ENCODE measurements around the gene TDRD7. TPM values are rescaled to one million over a fixed set of nuclear protein-coding genes. Genes with fewer than 3 reads are reported as not detected.
"Not testable (repeated sequence)": the region's sequence is repeated elsewhere in the genome, so short reads cannot be mapped to it uniquely, and the experiment has no call there.

Gene TDRD7
- total RNA-seq, 1 donor from 2014 or later: 10.6 TPM

DNA sequence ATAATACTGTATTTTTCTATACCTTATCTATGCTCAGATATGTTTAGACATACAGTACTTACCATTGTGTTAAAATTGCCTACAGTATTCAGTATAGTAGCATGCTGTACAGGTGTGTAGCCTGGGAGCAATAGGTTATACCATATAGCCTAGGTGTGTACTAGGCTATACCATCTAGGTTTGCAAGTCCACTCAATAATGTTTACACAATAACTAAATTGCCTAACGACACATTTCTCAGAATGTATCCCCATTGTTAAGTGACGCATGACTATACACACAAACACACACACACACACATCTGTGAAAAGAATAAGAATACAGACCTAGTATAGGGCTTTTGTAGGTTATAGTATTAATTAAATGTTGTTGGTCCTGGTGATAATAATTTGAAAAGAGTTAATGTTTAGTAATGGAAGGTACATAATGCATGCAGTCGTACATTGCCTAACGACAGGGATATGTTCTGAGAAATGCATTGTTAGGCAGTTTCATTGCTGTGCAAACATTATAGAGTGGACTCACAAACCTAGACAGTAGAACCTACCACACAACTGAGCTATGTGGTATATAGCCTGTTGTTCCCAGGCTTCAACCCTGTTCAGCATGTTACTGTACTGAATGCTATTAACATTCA, 13.6 kb downstream of the TDRD7 start:
- intact Hi-C loops (cut with micrococcal nuclease): no loop called here

DNA sequence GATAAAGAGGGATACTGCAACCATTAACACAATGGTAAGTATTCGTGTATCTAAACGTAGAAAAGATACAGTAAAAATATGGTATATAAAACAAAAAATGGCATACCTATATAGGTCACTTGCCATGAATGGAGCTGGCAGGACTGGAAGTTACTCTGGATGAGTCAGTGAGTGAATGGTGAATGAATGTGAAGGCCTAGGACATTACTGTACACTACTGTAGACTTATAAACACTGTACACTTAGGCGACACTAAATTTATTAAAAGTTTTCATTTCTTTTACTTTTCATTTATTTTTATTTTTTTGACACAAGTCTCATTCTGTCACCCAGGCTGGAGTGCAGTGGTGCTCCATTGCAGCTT, 14.1 kb downstream of the TDRD7 start:
- intact Hi-C loops (cut with micrococcal nuclease): no loop called here

GRCh38 chr9:97427885-97428284, 16.0 kb downstream of the TDRD7 start:
- intact Hi-C loops (cut with micrococcal nuclease): no loop called here

DNA sequence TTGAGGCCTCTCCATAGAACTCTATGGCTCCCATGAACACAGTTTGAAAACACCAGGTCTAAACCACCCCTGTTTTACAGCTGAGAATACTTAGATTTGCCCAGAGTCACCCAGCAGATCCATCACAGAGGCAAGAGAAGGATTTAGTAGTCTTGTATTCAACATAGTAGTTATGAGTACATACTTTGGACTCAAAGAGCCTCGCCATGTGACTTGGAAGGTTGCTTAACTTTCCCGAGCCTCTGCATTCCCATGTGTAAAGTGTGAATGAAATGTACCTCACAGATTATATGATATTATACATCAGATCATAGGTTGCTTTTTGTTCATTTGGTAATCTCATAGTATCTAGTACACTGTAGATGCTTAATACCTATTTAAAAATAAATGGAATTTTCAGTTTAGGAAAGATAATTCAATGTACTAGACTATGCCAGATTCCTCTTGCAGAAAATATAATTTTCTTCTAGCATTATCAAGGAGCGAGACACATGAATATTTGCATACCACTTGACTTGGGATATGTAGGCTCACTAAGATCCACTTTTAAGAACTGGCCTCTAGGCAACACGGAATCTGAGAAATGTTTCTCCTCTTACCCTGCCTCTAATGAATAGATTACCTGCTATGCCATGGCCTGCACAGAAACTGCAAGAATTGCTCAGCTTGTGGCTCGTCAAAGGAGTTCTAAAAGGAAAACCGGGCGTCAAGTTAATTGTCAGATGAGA, 18.6 kb downstream of the TDRD7 start:
- intact Hi-C loops (cut with micrococcal nuclease): no loop called here

DNA sequence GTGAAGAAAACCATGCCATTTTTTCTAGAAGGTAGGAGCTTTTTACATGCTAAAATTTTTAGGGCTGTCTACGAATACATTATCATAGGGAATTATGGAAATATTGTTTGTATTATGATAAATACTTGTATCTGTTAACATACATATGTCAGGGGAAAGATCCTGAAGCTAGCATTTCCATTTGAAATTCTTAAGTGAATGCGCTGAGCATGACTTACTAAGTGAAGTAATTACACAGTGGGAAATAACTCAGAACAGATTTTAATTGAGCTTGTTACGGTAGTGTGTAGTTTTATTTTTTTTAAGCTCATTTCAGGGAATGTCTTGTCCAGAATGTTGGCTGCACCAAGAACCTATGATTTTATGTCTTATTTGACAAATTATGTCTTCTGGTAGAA, 19.1 kb downstream of the TDRD7 start:
- intact Hi-C loops (cut with micrococcal nuclease): no loop called here

- intact Hi-C loops (cut with micrococcal nuclease): no loop called here
These were observed 19.8 kb downstream of the TDRD7 start for GRCh38 chr9:97431549-97432143.

DNA sequence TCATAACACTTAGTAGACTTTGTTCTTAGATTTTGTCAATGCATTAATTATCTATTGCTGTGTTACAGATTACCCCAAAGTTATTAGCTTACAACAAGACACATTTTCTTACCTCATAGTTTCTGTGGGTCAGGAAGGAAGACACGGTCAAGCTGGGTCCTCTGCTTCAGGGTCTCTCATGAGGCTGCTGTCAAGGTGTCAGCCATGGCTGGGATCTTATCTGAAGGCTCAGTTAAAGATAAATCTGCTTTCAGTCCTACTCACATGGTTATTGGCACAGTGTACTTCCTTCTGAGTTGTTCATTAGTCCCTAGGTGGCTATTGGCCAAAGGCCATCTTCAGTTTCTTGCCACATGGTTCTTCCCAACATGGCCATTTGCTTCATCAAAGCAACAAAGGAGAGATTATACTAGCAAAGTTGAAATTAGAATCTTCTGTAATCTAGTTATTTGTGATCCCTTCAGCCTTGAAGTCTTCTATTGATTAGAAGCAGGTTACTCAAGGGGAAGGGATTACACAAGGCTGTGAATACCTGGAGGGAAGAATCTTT, 25.2 kb downstream of the TDRD7 start:
- intact Hi-C loops (cut with micrococcal nuclease): no loop called here

- intact Hi-C loops (cut with micrococcal nuclease): no loop called here
These were observed 26.4 kb downstream of the TDRD7 start for GRCh38 chr9:97438257-97438656.

GRCh38 chr9:97438666-97439065, 26.8 kb downstream of the TDRD7 start:
- intact Hi-C loops (cut with micrococcal nuclease): no loop called here

DNA sequence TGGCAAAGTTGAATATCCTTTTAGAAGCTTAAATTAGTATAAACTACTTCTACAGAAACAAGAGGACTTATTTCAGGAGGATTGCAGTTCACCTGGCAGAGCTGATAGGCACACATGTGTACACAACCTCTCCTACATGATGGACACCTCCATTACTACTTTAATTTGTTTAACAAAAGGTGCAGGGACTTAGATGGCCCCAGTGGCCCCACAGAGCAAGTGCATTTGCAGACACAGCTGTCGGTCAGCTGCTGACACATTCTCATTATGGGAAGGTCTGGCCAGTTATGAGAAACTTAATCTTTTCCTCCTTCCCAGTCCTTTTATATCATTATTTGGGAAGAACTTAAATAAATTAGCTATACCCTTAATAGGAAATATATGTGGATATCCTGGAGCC, 28.3 kb downstream of the TDRD7 start:
- intact Hi-C loops (cut with micrococcal nuclease): no loop called here

- intact Hi-C loops (cut with micrococcal nuclease): no loop called here
These were observed 29.8 kb downstream of the TDRD7 start for GRCh38 chr9:97441729-97442128.

- intact Hi-C loops (cut with micrococcal nuclease): no loop called here
These were observed 33.3 kb downstream of the TDRD7 start for GRCh38 chr9:97445119-97445701.

DNA sequence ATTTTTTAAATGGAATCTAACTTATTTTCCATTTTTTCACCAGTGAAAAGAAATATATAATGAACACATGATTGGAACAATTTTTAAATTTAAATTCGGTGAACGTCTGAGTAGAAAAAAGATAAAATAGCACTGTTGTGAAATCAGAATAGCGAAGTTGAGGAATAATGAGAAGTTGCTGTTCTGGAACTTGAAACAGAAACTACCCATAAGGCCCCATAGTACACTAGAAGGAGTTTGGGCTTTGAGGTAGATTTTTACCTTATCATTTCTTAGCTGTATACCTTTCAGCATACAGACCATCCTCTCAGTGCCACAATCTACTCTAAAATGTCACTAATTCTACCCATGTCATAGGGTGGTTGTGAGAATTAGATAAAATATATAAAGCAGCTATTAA, 35.1 kb downstream of the TDRD7 start:
- intact Hi-C loops (cut with micrococcal nuclease): no loop called here

DNA sequence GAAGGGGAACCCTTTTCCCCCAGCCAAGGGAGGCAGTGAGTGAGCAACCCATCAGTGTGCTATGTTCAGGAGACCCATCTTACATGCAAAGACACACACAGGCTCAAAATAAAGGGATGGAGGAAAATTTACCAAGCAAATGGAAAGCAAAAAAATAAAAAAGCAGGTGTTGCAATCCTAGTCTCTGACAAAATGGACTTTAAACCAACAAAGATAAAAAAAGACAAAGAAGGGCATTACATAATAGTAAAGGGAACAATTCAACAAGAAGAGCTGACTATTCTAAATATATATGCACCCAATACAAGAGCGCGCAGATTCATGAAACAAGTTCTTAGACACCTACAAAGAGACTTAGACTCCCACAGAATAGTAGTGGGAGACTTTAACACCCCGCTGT, 41.7 kb downstream of the TDRD7 start:
- intact Hi-C loops (cut with micrococcal nuclease): not testable (repeated sequence)

GRCh38 chr9:97456841-97457240, 44.9 kb downstream of the TDRD7 start:
- intact Hi-C loops (cut with micrococcal nuclease): not testable (repeated sequence)

DNA sequence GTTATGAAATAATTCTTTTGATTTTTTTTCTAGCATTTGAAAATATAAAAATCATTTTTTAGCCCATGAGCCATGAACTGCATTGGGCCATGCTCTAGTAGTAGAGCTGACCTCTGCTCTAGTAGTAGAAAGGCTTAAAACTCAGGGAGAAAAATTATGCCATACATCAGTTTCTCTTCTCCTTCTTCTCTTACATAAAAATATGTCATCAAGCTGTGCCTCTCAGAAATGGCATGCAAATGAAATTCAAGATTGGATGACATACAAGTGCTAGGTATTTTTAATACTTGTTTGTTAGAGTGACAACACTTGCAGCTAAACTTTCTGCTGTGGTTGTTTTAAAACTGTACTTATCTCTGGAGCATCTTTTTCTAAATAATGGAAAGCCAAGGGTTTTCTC, 47.4 kb downstream of the TDRD7 start:
- intact Hi-C loops (cut with micrococcal nuclease): no loop called here

- intact Hi-C loops (cut with micrococcal nuclease): no loop called here
These were observed 50.3 kb downstream of the TDRD7 start for GRCh38 chr9:97462159-97462558.

GRCh38 chr9:97462914-97463313, 51.0 kb downstream of the TDRD7 start:
- intact Hi-C loops (cut with micrococcal nuclease): no loop called here

GRCh38 chr9:97468658-97469448, 57.0 kb downstream of the TDRD7 start:
- intact Hi-C loops (cut with micrococcal nuclease): loop anchor here (1.0 to 5.0 kb wide), 2 partner anchors 129 to 148 kb away; no protein-coding TSS in a partner anchor

DNA sequence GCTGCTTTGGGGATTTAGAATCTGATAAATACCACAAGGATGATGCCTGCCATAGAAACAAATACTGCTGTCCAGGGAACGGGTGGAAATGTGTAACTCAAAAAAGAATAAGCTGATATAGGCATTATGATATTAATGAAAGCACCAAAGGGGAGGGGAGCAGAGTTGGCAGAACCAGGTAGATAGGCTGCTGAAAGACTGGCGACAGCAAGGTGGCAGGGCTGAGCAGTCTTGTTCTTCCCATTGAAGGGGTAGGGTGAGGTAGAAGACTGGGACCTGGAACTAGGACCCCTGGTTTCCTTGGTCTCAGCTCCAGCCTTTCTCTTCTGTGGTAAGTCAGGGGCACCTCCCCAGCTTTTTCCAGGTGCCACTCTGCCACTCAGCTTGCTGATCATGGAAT, 58.2 kb downstream of the TDRD7 start:
- intact Hi-C loops (cut with micrococcal nuclease): no loop called here

DNA sequence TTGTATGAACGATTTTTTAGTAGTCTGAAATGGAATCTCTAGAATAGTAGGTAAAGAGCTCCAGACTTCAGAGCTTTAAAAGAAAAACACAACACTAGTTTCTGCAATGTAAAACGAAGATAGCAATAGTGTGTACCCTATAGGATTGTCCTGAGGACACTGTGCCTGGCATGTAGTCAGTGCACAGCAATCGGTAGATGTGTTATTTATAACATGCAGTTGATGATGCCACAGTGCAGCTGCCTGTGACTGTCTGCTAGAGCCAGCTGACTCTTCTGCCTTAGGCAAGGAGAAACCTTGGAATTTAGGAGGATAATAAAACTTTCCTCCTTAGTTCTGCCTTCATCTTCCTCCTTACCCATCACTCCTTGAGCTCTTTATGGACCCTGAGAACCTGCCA, 61.8 kb downstream of the TDRD7 start:
- intact Hi-C loops (cut with micrococcal nuclease): no loop called here

Data from T-helper 2 cell treated with Interferon-gamma antibody and Interleukin-4, amounts not matched to agents 100 ng/mL and 5 ng/mL, for 36 hours (primary cell).